Ishikawa (cell line): ENCODE data around the gene EIPR1.

Experiments used
- CEBPB ChIP-seq: IDR thresholded peaks from 2 replicates; pipeline ENCODE4 v1.6.1; 2012
- CREB1 ChIP-seq: IDR thresholded peaks from 2 replicates; pipeline ENCODE4 v1.6.1; 2012; ENCODE audit warnings: low read depth
- EGR1 ChIP-seq: IDR thresholded peaks from 2 replicates; pipeline ENCODE4 v1.6.1; 2012
- EP300 ChIP-seq: IDR thresholded peaks from 2 replicates; pipeline ENCODE4 v1.6.1; 2012; ENCODE audit warnings: borderline replicate concordance
- FOXM1 ChIP-seq: IDR thresholded peaks from 2 replicates; pipeline ENCODE4 v1.6.1; 2012; ENCODE audit warnings: low read depth, borderline replicate concordance
- MAX ChIP-seq: IDR thresholded peaks from 2 replicates; pipeline ENCODE4 v1.6.1; 2012
- NFIC ChIP-seq: IDR thresholded peaks from 2 replicates; pipeline ENCODE4 v1.6.1; 2012
- RAD21 ChIP-seq: IDR thresholded peaks from 2 replicates; pipeline ENCODE4 v1.6.1; 2012; ENCODE audit warnings: low read depth
- REST ChIP-seq: IDR thresholded peaks from 2 replicates; pipeline ENCODE4 v1.6.1; 2012; ENCODE audit warnings: low read depth, mild to moderate bottlenecking
- TAF1 ChIP-seq: IDR thresholded peaks from 2 replicates; pipeline ENCODE4 v1.6.1; 2012; ENCODE audit warnings: low read depth, mild to moderate bottlenecking
- TCF12 ChIP-seq: IDR thresholded peaks from 2 replicates; pipeline ENCODE4 v1.6.1; 2012; ENCODE audit warnings: low read depth
- TEAD4 ChIP-seq: IDR thresholded peaks from 2 replicates; pipeline ENCODE4 v1.6.1; 2012
- USF1 ChIP-seq: IDR thresholded peaks from 2 replicates; pipeline ENCODE4 v1.6.1; 2012
- YY1 ChIP-seq: IDR thresholded peaks from 2 replicates; pipeline ENCODE4 v1.6.1; 2012; ENCODE audit warnings: low read depth
- ZBTB7A ChIP-seq: IDR thresholded peaks from 2 replicates; pipeline ENCODE4 v1.6.1; 2012; ENCODE audit warnings: low read depth

EIPR1 gene

GRCh38 chr2:3195641-3196476 is 181.8 kb downstream of the EIPR1 start:
- no peak for TF ChIP-seq USF1
- TF ChIP-seq NFIC, result no peak
- TF ChIP-seq CREB1, result no peak
- TF ChIP-seq RAD21, result no peak
- no peak for TF ChIP-seq FOXM1
- TF ChIP-seq TEAD4, result no peak
- no peak for TF ChIP-seq CEBPB
- no peak for TF ChIP-seq TAF1
- no peak for TF ChIP-seq REST
- TF ChIP-seq TCF12, result no peak
- no peak for TF ChIP-seq ZBTB7A
- no peak for TF ChIP-seq EP300
- no peak for TF ChIP-seq YY1
- no peak for TF ChIP-seq EGR1
- no peak for TF ChIP-seq MAX

- TF ChIP-seq ZBTB7A (no peak), CEBPB (no peak), NFIC (no peak), USF1 (no peak), TAF1 (no peak)
These were observed 182.8 kb downstream of the EIPR1 start for GRCh38 chr2:3194828-3195227.

GRCh38 chr2:3193443-3194330 is 183.9 kb downstream of the EIPR1 start:
- TF ChIP-seq CEBPB (peak; percentile 72), EP300 (no peak)

GRCh38 chr2:3192920-3193319 is 184.7 kb downstream of the EIPR1 start:
- TF ChIP-seq RAD21, result peak; percentile 12; the same call in 1 of the 2 replicates
- no peak for TF ChIP-seq EGR1

- no peak for TF ChIP-seq TCF12
- no peak for TF ChIP-seq TAF1
- TF ChIP-seq USF1, result no peak
- no peak for TF ChIP-seq YY1
- TF ChIP-seq CEBPB, result no peak
- TF ChIP-seq TEAD4, result no peak
- no peak for TF ChIP-seq EP300
- no peak for TF ChIP-seq NFIC
- TF ChIP-seq RAD21, result no peak
- no peak for TF ChIP-seq ZBTB7A
- TF ChIP-seq EGR1, result no peak
- no peak for TF ChIP-seq REST
- TF ChIP-seq MAX, result no peak
- no peak for TF ChIP-seq FOXM1
- no peak for TF ChIP-seq CREB1
These were observed 185.3 kb downstream of the EIPR1 start for GRCh38 chr2:3192281-3192818.
